K562 (cell line): ENCODE measurements around the gene UBA1. TPM values are rescaled to one million over a fixed set of nuclear protein-coding genes. Genes with fewer than 3 reads are reported as not detected.
A peak's percentile ranks its signal among the peaks of the same experiment; 100 is the strongest.

ENCODE experiments used
- CBX2 ChIP-seq: fragments of 200-600 bp; sonication (generic); IDR thresholded peaks from one replicate; pipeline ENCODE4 v1.6.1; 2012; ENCODE audit warnings: mild to moderate bottlenecking, low read length, inconsistent platforms; ENCODE audit not compliant: insufficient read depth, poor library complexity, severe bottlenecking
- CREB1 ChIP-seq, 2 experiments: sonication (generic) in 1 of 2; formaldehyde crosslinking in 1 of 2; IDR thresholded peaks; 2 replicates each; pipeline versions ENCODE4 v1.6.1 to v1.8.0; 2012 to 2022; ENCODE audit warnings: inconsistent platforms in 1 of 2, mild to moderate bottlenecking in 1 of 2, missing genetic modification reagents in 1 of 2, moderate library complexity in 1 of 2
- ETV5 ChIP-seq: sonication (generic); formaldehyde crosslinking; IDR thresholded peaks from 2 replicates; pipeline ENCODE4 v1.4.0; 2020; ENCODE audit warnings: low read depth, mild to moderate bottlenecking, missing genetic modification reagents
- GTF2F1 ChIP-seq: IDR thresholded peaks from 2 replicates; pipeline ENCODE4 v1.6.1; 2011; ENCODE audit warnings: low read depth, low read length, improper control_type of control experiment
- HOXB6 ChIP-seq: fragments of 250-450 bp; sonication (Bioruptor Pico); IDR thresholded peaks from 2 replicates; pipeline ENCODE4 v1.5.1; 2022; ENCODE audit warnings: mild to moderate bottlenecking, borderline replicate concordance
- KLF1 ChIP-seq: fragments of 450-650 bp; IDR thresholded peaks from 2 replicates; pipeline ENCODE4 v1.6.1; 2016; ENCODE audit warnings: missing genetic modification characterization, missing compliant biosample characterization
- MAX ChIP-seq: sonication (generic); formaldehyde crosslinking; IDR thresholded peaks from 2 replicates; pipeline ENCODE4 v1.9.0; 2022; ENCODE audit warnings: mild to moderate bottlenecking, missing genetic modification reagents
- NCOA2 ChIP-seq, 2 experiments: fragments of 450-650 bp; IDR thresholded peaks; 2 replicates each; pipeline ENCODE4 v1.6.1; 2018; ENCODE audit warnings: mild to moderate bottlenecking in 2 of 2, moderate library complexity in 1 of 2; ENCODE audit not compliant: partially characterized antibody in 2 of 2
- NRF1 ChIP-seq, 2 experiments: fragments of 450-650 bp; IDR thresholded peaks in 1 of 2; conservative IDR thresholded peaks in 1 of 2; 2 replicates each; pipeline ENCODE4 v1.6.1; 2014; ENCODE audit warnings: mild to moderate bottlenecking in 2 of 2
- POLR2A ChIP-seq: fragments of 450-650 bp; conservative IDR thresholded peaks from 2 replicates; pipeline ENCODE4 v1.6.1; 2016
- POLR2G ChIP-seq: fragments of 200-400 bp; formaldehyde crosslinking; IDR thresholded peaks from 2 replicates; pipeline ENCODE4 v1.6.1; 2017; ENCODE audit warnings: low read depth, mild to moderate bottlenecking, antibody characterized with exemption, low read length, moderate library complexity
- RNF219 ChIP-seq: fragments of 250-450 bp; sonication (Bioruptor Pico); IDR thresholded peaks from 2 replicates; pipeline ENCODE4 v1.5.0; 2022; ENCODE audit warnings: mild to moderate bottlenecking
- SIN3A ChIP-seq, 2 experiments: fragments of 150-350 bp in 1 of 2; IDR thresholded peaks; 2 replicates each; pipeline ENCODE4 v1.6.1; 2011 to 2016; ENCODE audit warnings: borderline replicate concordance in 2 of 2, low read depth in 2 of 2, low read length in 2 of 2, mild to moderate bottlenecking in 2 of 2, moderate library complexity in 2 of 2; ENCODE audit not compliant: control insufficient read depth in 1 of 2
- SOX6 ChIP-seq: fragments of 450-650 bp; IDR thresholded peaks from 2 replicates; pipeline ENCODE4 v1.6.1; 2014; ENCODE audit warnings: mild to moderate bottlenecking
- TAF1 ChIP-seq: IDR thresholded peaks from 2 replicates; pipeline ENCODE4 v1.6.1; 2011; ENCODE audit warnings: mild to moderate bottlenecking, low read length, moderate library complexity; ENCODE audit not compliant: insufficient read depth, control insufficient read depth, severe bottlenecking; ENCODE audit errors: extremely low read depth
- TCF7 ChIP-seq: sonication (generic); IDR thresholded peaks from 2 replicates; pipeline ENCODE4 v1.6.1; 2016; ENCODE audit warnings: antibody characterized with exemption, borderline replicate concordance
- TSC22D4 ChIP-seq: fragments of 450-650 bp; IDR thresholded peaks from 2 replicates; pipeline ENCODE4 v1.6.1; 2016; ENCODE audit warnings: missing genetic modification characterization, missing biosample characterization, control low read depth
- VEZF1 ChIP-seq: fragments of 200-800 bp; sonication (Bioruptor generic); IDR thresholded peaks from 2 replicates; pipeline ENCODE4 v1.6.1; 2017; ENCODE audit warnings: missing genetic modification characterization, missing compliant biosample characterization
- ZFP1 ChIP-seq: fragments of 450-650 bp; formaldehyde crosslinking; IDR thresholded peaks from 2 replicates; pipeline ENCODE4 v1.4.0; 2020; ENCODE audit warnings: mild to moderate bottlenecking, mixed read lengths
- ZNF57 ChIP-seq: fragments of 450-650 bp; formaldehyde crosslinking; IDR thresholded peaks from 2 replicates; pipeline ENCODE4 v1.4.0; 2020; ENCODE audit warnings: mild to moderate bottlenecking, moderate library complexity
- polyA plus RNA-seq, 8 experiments: library from polyadenylated mRNA; depleted of rRNA in 4 of 8; stranded (reverse) in 5 of 8; unstranded in 3 of 8; fragments of >200 nt; fragmentation: Nextera tagmentation in 2 of 8; fragmentation: Illumina TruSeq in 1 of 8; extraction: Ambion mirVana in 2 of 8; extraction: Trizol in 1 of 8; gene quantifications; 2 replicates each; pipeline versions ENCODE4 v1.2.1 to v1.2.3, GENCODE V29; 2011 to 2014; ENCODE audit warnings: inconsistent platforms in 1 of 8, missing spikeins in 1 of 8
- total RNA-seq, 7 experiments: library from RNA; depleted of rRNA in 6 of 7; stranded (reverse); fragments of >200 nt in 6 of 7; fragmentation: Illumina TruSeq in 2 of 7; extraction: Trizol in 2 of 7; gene quantifications; 2 replicates each; pipeline versions ENCODE4 v1.2.1 to v1.2.3, GENCODE V29; 2011 to 2021; ENCODE audit warnings: low replicate concordance in 1 of 7
- TF ChIP-seq, protein P1 (sequence below): sonication (generic); formaldehyde crosslinking; IDR thresholded peaks from 2 replicates; pipeline ENCODE4 v1.8.1; 2023; ENCODE audit warnings: mild to moderate bottlenecking, missing genetic modification reagents

Gene UBA1
- total and polyA plus RNA-seq, 9 of the 15 experiments (the other 6 are each of a cell fraction or from before 2014, with no cell fraction given), result 32.0 to 174 (median 93.6) TPM

- TF ChIP-seq VEZF1 (peak; percentile 81), KLF1 (tag) (0 out of 2 replicates have a peak, but pooled peaks have one; percentile 49), MAX (CRISPR knock-in tag) (peak; percentile 75), HOXB6 (CRISPR knock-in tag) (no peak), NCOA2 (IDR thresholded peaks at IDR 0.05; ENCODE audit: partially characterized antibody in 2 of 2) (no peak), SIN3A (IDR thresholded peaks at IDR 0.05; ENCODE audit: borderline replicate concordance in 2 of 2, control insufficient read depth in 1 of 2, low read depth in 2 of 2, low read length in 2 of 2) (peak; percentile 29 to 49; a peak in 2 of 4 replicates), ETV5 (CRISPR knock-in tag) (peak; percentile 44; the same call in 1 of the 2 replicates), POLR2G (peak; percentile 91), ZFP1 (CRISPR knock-in tag) (no peak), NRF1 (conservative IDR thresholded peaks at IDR 0.05 in 1 of 2, IDR thresholded peaks at IDR 0.05 in 1 of 2) (peak; percentile 94), CREB1 (IDR thresholded peaks at IDR 0.05) (peak; percentile 14; the same call in 1 of the 2 replicates), CREB1 (CRISPR knock-in tag; IDR thresholded peaks at IDR 0.05) (no peak), TCF7 (0 out of 2 replicates have a peak, but pooled peaks have one; percentile 24), TAF1 (peak; percentile 92), CBX2 (no peak), ZNF57 (CRISPR knock-in tag) (no peak), RNF219 (CRISPR knock-in tag) (no peak), GTF2F1 (peak; percentile 74; the same call in 1 of the 2 replicates), POLR2A (peak; percentile 88), SOX6 (0 out of 2 replicates have a peak, but pooled peaks have one; percentile 26), TSC22D4 (tag) (no peak)
- TF ChIP-seq, protein P1, sequence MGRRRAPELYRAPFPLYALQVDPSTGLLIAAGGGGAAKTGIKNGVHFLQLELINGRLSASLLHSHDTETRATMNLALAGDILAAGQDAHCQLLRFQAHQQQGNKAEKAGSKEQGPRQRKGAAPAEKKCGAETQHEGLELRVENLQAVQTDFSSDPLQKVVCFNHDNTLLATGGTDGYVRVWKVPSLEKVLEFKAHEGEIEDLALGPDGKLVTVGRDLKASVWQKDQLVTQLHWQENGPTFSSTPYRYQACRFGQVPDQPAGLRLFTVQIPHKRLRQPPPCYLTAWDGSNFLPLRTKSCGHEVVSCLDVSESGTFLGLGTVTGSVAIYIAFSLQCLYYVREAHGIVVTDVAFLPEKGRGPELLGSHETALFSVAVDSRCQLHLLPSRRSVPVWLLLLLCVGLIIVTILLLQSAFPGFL (CRISPR knock-in tag), result no peak
These were observed 48.8 kb upstream of the UBA1 start, which contains the start of the genes NDUFB11 and RBM10 (continued) for GRCh38 chrX:47144626-47145394.
